Natural killer cell treated with Interleukin-12 subunit alpha and Interleukin-12 subunit beta and Interleukin-15 and Interleukin-18, amount 100 ng/mL, for 72 hours (primary cell): ENCODE results near the gene SH3BP1. TPM values are rescaled to one million over a fixed set of nuclear protein-coding genes. Genes with fewer than 3 reads are reported as not detected.

Source experiments
- ATAC-seq, 2 donors: fragments of 150-1000 bp; cut with Tn5 transposase in 1 of 2; sonication (Bioruptor Pico), chemical (Tn5 transposase) in 1 of 2; 2 replicates each; pipeline ENCODE4 v1.10.0; 2021
- DNase-seq: peaks from one replicate; pipeline ENCODE4 v3.0.0; 2022; ENCODE audit warnings: low spot score
- H3K27ac Mint-ChIP-seq, 2 donors: 1 replicate in 1 of 2; 2 replicates in 1 of 2; pipeline ENCODE4 v1.8.0; 2022; ENCODE audit warnings: mixed read lengths in 2 of 2, mild to moderate bottlenecking in 1 of 2, moderate library complexity in 1 of 2
- H3K27me3 Mint-ChIP-seq, 2 donors: 1 replicate in 1 of 2; 2 replicates in 1 of 2; pipeline ENCODE4 v1.8.0; 2022; ENCODE audit warnings: mixed read lengths in 2 of 2
- H3K36me3 Mint-ChIP-seq: one replicate; pipeline ENCODE4 v1.8.0; 2022; ENCODE audit warnings: mixed read lengths
- H3K4me1 Mint-ChIP-seq, 2 donors: 1 replicate in 1 of 2; 2 replicates in 1 of 2; pipeline ENCODE4 v1.8.0; 2022; ENCODE audit warnings: low read depth in 2 of 2, mixed read lengths in 2 of 2, mild to moderate bottlenecking in 1 of 2
- H3K4me3 Mint-ChIP-seq: one replicate; pipeline ENCODE4 v1.8.0; 2022; ENCODE audit warnings: mixed read lengths
- H3K9me3 Mint-ChIP-seq: 2 replicates; pipeline ENCODE4 v1.8.0; 2022; ENCODE audit warnings: mixed read lengths
- total RNA-seq, 2 donors: library from RNA; stranded (reverse); gene quantifications; one replicate each; pipeline ENCODE4 v1.2.3, GENCODE V29; 2022

The SH3BP1 gene
- total RNA-seq, 2 donors from 2014 or later, result 160 to 229 TPM

DNA sequence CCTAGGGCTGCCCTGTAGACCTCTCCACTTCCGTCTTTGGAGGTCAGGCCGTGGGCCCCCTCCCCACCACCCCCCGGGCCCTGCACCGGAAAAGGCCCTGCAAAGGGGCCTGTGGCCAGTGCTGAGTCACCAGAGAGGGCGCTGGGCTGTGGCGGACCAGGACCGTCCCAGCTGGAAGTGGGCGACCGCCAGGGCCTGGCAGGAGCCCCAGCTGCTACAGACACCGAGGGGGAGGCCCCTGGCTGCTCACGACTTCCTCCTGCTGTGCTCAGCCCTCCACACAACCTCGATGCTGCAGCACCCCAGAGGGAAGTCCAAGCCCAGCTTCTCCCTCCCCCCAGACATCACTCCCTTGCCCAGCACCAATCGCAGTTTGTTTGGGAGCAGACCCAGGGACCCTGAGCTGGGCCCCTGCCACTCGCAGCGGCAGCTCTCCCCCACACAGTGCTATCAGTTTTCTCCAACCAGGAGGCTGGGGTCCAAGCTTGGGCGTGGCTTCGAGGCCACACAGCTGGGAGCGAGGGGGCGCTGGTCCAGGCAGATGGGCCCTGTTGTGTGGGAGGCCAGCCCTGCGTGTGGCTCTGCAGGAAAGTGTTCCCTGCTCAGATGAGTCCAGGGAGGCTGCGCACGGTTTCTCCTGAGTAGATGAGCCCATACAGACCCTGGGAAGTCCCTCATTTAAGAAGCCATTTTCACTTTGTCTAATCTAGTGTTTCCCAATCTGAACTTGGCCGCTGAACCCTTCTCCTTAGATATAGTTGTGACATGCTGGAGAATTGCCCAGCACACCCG, 5.6 kb upstream of the SH3BP1 start:
- H3K36me3 Mint-ChIP-seq, result no peaks in the 10 kb centered on the region

DNA sequence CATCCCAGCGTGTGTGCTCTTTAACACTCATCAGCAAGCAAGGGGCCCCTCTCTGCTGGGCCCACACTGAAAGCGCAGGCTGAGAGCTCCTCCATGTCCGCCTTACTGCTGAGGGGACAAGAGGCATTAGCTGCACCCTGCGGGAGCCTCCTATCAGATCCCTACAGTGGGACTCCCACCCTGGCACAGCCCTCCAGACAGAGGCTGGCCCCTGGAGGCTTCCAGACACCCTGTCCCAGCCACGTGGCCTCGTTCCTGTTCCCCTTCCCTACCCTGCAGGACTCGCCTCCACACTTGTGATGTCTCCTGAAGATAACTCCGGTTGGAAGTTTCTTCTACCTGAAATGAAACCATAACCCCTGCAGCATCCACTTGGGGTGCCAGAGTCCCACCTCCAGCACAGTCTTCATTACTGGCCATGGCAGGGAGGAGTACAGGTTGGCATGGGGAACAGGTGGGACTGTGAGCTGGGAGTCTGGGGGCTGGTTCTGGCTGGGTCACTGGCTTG, 5.0 kb upstream of the SH3BP1 start:
- peak overlapping the region; percentile 93 to 94 for H3K27ac Mint-ChIP-seq

More for the DNA sequence above, 5.6 kb upstream of the SH3BP1 start:
- DNase-seq (peak; percentile 91), ATAC-seq (peak; percentile 76 to 82)
- peaks cover 49 to 64% of the 10 kb centered on the region in 2 donors for H3K4me1 Mint-ChIP-seq
- H3K4me3 Mint-ChIP-seq, result peak overlapping the region; percentile 85
- H3K9me3 Mint-ChIP-seq, result no peaks in the 10 kb centered on the region
- H3K27me3 Mint-ChIP-seq, result no peaks in the 10 kb centered on the region
- H3K27ac Mint-ChIP-seq, result peak overlapping the region; percentile 93 to 94

DNA sequence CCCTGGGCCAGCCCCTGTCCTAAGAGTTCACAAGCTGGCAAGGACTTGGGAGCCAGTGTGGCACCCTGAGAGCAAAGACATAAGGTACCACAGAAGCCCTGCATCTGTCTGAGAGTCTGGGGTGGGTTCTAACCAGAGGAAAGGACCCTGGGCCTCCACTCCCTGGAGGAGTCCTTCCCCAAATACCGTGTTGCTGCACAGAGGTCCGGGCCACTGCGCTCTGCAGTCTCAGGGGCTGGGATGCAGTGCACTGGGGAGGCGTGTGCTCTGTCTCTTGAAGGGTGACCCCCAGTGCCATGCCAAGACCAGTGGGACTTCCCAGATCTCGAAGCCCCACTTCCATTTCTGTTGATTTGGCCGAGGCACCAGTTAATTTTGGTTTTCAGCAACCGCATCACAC, 4.3 kb upstream of the SH3BP1 start:
- Mint-ChIP-seq H3K27me3 (no peaks in the 10 kb centered on the region), H3K9me3 (no peaks in the 10 kb centered on the region), H3K27ac (peak overlapping the region; percentile 93 to 94), H3K4me3 (peak overlapping the region; percentile 85), H3K36me3 (no peaks in the 10 kb centered on the region), H3K4me1 (peaks cover 50 to 60% of the 10 kb centered on the region in 2 donors)
- DNase-seq (no peak), ATAC-seq (no peak)

More for the DNA sequence above, 5.0 kb upstream of the SH3BP1 start:
- Mint-ChIP-seq H3K4me3 (peak overlapping the region; percentile 85), H3K36me3 (no peaks in the 10 kb centered on the region), H3K9me3 (no peaks in the 10 kb centered on the region), H3K27me3 (no peaks in the 10 kb centered on the region), H3K4me1 (peaks cover 50 to 59% of the 10 kb centered on the region in 2 donors)
- no peak for DNase-seq
- no peak for ATAC-seq

DNA sequence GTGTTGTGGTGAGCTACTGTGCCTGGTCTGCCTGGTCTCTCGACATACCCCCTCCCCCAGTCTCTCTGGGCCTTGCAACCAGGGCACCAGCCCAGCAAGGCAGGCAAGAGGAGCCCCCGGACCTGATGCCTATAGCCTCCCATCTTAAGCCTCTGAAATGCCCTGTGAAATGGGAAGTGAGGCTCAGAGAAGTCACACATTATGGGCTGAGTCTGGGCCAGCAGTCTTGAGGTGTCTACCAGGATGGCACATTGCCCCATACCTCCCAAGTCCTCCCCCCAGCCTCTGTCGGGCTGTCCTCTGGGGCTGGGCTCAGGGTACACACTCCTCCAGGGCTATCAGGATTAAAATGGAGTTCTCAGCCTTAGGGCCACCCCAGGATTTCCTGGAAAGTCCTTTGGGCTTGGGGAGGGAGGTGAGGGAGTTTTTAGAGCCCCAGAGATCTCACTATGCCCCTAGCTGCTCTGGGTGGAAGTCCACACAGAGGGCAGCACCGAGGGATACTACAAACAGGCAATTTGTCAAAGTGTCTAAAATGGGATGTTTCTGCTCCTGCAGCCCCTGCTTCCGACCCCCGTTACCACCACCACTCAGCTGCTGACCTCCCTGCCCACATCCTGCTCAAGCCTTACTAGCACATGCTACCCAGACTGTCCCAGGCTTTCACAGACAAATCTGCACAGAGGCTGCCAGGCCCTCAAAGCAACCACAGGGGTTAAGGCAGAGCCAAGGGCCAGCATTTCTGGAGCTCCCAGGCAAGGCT, 3.1 kb upstream of the SH3BP1 start:
- Mint-ChIP-seq H3K4me1 (peaks cover 50 to 62% of the 10 kb centered on the region in 2 donors), H3K27ac (peak overlapping the region; percentile 93 to 94), H3K36me3 (no peaks in the 10 kb centered on the region), H3K4me3 (peak overlapping the region; percentile 68), H3K9me3 (no peaks in the 10 kb centered on the region), H3K27me3 (no peaks in the 10 kb centered on the region)
- DNase-seq, result peak; percentile 82
- peak; percentile 50 to 56 for ATAC-seq

DNA sequence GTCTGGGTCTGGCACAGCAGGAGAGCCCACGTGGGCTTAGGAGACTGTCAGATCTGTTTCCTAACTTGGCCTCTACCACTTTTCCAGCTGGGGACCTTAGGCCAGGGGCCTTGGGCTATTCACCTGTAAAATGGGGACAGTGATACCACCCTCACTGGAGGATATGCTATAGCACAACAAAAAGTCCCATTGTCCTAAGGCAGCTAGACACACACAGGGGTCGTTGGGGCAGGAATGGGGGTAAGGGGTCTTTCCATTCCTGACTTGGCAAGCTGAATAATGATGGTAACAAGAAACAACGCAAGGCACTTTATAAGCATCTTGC, 2.6 kb upstream of the SH3BP1 start:
- Mint-ChIP-seq H3K4me3 (peak overlapping the region; percentile 68), H3K27ac (peak overlapping the region; percentile 93 to 94), H3K36me3 (no peaks in the 10 kb centered on the region), H3K27me3 (no peaks in the 10 kb centered on the region), H3K9me3 (no peaks in the 10 kb centered on the region), H3K4me1 (peaks cover 45 to 58% of the 10 kb centered on the region in 2 donors)
- no peak for ATAC-seq
- no peak for DNase-seq

DNA sequence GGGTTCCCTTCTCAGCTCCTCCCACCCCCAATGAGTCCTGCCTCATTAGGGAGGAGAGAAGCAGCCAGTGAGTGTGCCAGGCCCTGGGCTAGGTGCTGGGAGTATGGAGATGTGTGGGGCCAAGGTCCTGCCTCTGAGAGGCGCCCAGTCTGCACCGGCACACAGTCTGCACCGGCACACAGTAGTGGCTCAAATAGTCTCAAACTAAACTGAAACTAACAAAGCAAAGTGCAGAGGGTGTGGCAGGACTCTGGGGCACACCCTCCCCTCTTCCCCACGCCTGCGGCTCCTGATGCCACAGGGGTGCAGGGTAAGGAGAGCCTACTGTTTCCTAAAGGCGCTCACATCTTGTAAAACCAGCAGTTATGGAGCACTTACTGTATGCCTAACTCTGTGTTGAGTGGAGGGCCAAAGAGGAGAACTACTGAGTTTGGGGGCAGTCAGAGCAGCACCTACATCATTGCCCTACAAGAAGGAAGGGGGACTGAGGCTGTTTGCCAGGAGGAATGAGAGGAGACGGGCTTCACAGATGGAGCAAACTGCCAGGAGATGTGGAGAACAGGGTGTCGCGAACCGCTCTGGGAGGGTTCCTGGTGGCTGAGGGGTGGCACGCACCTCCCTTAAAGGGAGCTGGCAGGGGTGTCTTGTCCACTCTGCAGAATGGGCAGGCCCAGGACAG, 939 bp upstream of the SH3BP1 start:
- Mint-ChIP-seq H3K27ac (peak overlapping the region; percentile 93 to 94), H3K4me3 (peak overlapping the region; percentile 100), H3K27me3 (no peaks in the 10 kb centered on the region), H3K9me3 (no peaks in the 10 kb centered on the region), H3K4me1 (peaks cover 40 to 60% of the 10 kb centered on the region in 2 donors), H3K36me3 (peaks cover 3% of the 10 kb centered on the region)
- DNase-seq (no peak), ATAC-seq (peak; percentile 13 to 48)

DNA sequence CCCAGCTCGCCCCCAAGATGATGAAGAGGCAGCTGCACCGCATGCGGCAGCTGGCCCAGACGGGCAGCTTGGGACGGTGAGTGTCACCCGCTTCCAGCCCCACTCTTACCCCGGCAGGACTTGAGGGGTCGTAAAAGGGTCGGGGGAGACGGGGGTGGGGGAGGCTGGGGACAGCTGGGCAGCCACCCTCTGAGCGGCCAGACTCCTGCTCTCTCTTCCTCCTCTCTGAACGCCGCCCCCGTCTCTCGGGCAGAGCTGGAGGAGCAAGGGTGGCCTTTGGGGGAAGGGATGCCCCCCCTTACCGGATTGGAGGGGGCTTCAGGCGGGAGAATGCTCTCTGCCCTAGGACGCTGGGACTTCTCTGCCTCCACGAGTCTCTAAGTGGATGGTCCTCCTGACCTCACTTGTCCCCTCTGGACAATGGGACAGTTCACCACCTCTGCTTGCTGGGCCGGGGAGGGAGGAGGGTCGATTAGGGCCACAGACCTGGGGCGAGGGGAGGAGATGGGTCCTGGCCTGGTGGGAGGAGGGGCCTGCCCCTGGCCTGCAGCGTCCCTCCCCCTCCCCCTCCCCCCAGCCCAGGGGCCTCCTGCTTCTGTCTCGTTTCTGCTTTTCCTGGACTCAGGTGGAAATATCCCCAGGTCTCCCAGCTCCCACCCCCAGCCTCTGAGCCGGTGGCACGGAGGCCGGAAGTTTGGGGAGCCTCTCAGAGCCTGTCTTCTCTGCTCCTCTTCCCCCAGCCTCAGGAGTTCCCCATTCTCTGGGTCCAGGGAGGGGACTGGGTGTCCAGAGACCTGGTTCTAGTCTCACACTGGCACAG, 512 bp downstream of the SH3BP1 start:
- Mint-ChIP-seq H3K36me3 (peaks cover 5% of the 10 kb centered on the region), H3K9me3 (no peaks in the 10 kb centered on the region), H3K4me1 (peaks cover 31 to 54% of the 10 kb centered on the region in 2 donors), H3K27ac (peak overlapping the region; percentile 89 to 95), H3K4me3 (peak overlapping the region; percentile 100), H3K27me3 (no peaks in the 10 kb centered on the region)
- ATAC-seq (no peak), DNase-seq (no peak)

DNA sequence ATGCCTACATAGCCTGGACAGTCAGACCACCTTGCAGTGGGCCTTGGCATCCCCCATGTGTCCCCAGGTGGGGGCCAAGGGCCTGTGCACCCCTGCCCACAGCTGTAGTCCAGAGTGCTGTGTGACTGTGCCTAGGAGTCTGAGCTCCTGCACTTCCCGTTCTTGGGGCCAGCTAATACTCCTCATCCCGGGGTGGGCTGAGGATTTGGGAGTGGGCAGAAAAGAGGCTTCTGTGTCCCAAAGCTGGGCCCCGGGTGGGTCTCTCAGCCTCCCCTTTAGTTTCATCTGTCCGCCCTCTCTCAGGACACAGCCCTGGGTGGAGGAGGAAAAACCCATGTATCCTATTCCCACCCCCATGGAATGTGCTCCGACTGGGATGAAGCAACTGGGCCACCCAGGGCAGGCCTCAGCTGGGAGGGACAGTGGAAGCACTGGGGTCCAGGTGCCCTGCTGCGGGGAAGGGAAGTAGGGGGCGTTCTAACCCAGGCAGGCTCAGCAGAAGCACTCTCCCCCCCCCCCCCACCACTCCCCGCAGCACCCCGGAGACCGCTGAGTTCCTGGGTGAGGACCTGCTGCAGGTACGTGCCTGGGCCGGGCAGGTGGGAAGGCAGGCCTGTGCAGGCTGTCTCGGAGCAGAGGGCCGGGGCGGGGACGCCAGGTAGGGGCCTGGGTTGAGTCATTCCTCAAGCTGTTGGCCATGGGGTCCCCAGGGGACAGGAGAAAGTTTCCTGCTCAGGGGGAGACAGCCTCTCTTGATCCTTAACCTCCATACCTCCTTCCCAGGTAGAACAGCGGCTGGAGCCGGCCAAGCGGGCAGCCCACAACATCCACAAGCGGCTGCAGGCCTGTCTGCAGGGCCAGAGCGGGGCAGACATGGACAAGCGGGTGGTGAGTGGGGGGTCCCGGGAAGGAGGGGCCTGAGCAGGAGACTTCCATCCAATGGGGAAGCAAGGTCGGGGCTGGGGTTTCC, 1.4 kb downstream of the SH3BP1 start:
- peaks cover 5% of the 10 kb centered on the region for H3K36me3 Mint-ChIP-seq
- H3K27ac Mint-ChIP-seq, result peak overlapping the region; percentile 89 to 95
- DNase-seq (no peak), ATAC-seq (no peak)
- no peaks in the 10 kb centered on the region for H3K9me3 Mint-ChIP-seq
- H3K4me3 Mint-ChIP-seq, result peak overlapping the region; percentile 100
- peaks cover 31 to 48% of the 10 kb centered on the region in 2 donors for H3K4me1 Mint-ChIP-seq
- no peaks in the 10 kb centered on the region for H3K27me3 Mint-ChIP-seq

DNA sequence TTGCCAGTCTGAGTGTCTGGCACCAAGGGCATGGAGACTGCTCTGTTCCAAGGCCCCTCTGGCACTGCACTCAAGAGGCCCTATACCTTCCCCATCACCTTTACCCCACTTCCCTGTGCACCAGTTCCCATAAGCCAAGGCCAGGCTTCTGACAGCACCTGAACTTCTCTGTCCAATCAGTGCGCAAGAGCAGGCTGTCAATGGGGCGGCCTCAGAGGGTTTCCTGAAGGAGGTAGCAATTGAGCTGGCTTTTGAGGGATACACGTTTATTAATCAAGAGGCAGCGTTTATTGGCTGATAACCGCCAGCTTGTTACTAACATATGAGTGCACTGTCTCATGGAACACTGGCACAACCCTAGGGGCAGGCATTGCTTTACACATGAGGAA, 2.1 kb downstream of the SH3BP1 start:
- no peak for DNase-seq
- Mint-ChIP-seq H3K4me3 (peak overlapping the region; percentile 100), H3K27me3 (no peaks in the 10 kb centered on the region), H3K36me3 (peaks cover 5% of the 10 kb centered on the region), H3K4me1 (peaks cover 28 to 42% of the 10 kb centered on the region in 2 donors), H3K27ac (peak overlapping the region; percentile 44 to 48), H3K9me3 (no peaks in the 10 kb centered on the region)
- no peak for ATAC-seq

DNA sequence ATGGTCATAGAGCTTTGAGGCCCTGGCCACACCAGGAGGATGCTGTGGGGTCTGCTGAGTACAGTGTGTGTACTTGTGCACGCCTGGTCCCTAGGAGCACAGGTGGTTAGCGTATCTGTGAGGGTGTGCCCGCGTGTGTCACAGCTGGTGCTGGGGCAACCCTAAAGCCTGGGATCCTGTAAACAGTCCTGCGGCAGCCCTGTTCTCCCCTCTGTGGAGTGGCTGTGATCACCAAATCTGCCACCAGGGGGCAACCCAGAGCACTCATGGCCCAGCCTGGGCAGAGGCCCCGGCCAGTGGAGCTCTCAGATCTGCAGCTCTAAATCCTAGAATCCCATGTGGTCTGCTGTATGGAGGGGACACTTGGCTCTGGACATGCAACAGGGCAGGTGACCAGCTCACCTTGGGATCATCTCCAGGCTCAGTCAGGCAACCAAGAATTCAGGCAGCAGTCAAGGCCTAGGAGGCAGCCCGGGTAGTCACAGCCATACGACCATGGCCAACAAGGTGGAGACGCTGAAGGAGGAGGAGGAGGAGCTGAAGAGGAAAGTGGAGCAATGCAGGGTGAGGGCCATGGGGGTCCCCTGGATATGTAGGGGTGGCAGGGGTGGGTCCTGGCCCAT, 3.9 kb downstream of the SH3BP1 start:
- DNase-seq (peak; percentile 81), ATAC-seq (peak; percentile 70 to 77)
- peak overlapping the region; percentile 62 to 83 for H3K27ac Mint-ChIP-seq
- H3K4me1 Mint-ChIP-seq, result peaks cover 14 to 27% of the 10 kb centered on the region in 2 donors
- no peaks in the 10 kb centered on the region for H3K9me3 Mint-ChIP-seq
- peak overlapping the region; percentile 58 for H3K4me3 Mint-ChIP-seq
- H3K27me3 Mint-ChIP-seq, result no peaks in the 10 kb centered on the region
- H3K36me3 Mint-ChIP-seq, result peaks cover 5% of the 10 kb centered on the region

DNA sequence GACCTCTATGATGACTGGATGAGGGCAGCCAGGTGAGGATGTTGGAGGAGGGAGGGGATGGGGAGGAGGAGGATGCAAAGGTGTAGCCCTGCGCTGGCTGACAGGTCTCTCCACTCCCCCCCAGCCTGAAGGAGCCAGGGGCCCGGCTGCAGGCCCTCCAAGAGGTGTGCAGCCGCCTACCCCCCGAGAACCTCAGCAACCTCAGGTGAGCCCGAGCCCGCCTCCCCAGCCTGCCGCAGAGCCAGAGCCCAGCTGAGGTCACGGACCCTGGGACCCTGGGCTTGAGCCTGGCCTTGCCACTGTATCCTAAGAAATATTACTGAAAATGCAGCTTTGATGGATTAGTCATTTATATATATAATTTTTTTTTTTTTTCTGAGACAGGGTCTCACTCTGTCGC, 7.8 kb downstream of the SH3BP1 start:
- H3K36me3 Mint-ChIP-seq, result peaks cover 5% of the 10 kb centered on the region
- H3K9me3 Mint-ChIP-seq, result no peaks in the 10 kb centered on the region
- DNase-seq (no peak), ATAC-seq (no peak)
- no peak overlapping the region for H3K4me3 Mint-ChIP-seq
- peaks cover 8 to 16% of the 10 kb centered on the region in 2 donors for H3K4me1 Mint-ChIP-seq
- H3K27ac Mint-ChIP-seq, result no peak overlapping the region
- no peaks in the 10 kb centered on the region for H3K27me3 Mint-ChIP-seq

DNA sequence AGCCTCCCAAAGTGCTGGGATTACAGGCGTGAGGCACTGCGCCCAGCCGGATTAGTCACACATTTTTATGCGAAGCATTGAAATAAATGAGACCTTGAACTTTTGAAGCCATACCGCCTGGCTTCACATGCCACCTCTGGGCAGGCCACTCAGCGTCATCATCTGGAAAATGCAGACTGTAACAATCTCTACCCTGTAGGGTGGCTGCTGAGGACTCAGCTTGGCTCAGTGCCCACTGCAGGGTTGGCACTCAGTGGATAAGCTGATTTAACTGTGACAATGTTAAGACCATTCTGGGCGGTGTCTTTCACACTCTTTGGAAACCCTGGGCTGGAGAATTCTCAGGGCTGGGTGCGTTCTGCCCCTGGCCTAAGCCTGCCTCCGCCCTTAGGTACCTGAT, 8.5 kb downstream of the SH3BP1 start:
- H3K36me3 Mint-ChIP-seq, result peaks cover 5% of the 10 kb centered on the region
- no peak for ATAC-seq
- no peaks in the 10 kb centered on the region for H3K9me3 Mint-ChIP-seq
- H3K27ac Mint-ChIP-seq, result no peak overlapping the region
- no peak for DNase-seq
- no peaks in the 10 kb centered on the region for H3K27me3 Mint-ChIP-seq
- peaks cover 8 to 12% of the 10 kb centered on the region in 2 donors for H3K4me1 Mint-ChIP-seq
- H3K4me3 Mint-ChIP-seq, result no peak overlapping the region
